ENCODE data around the gene CCDC141.
"Not testable (repeated sequence)": the region's sequence is repeated elsewhere in the genome, so short reads cannot be mapped to it uniquely, and the experiment has no call there.

CCDC141 gene

GRCh38 chr2:179049546-179050311 is at the start of gene CCDC141:
Gene CCDC141, minus strand, starts transcription at chr2:179050137. Its CDS starts 196 bp downstream, at chr2:179049941.
- no peak for DNase-seq

GRCh38 chr2:179098080-179098689 is 48.2 kb upstream of the CCDC141 start:
- DNase-seq: no peak

GRCh38 chr2:179097131-179097530 is 47.2 kb upstream of the CCDC141 start:
- DNase-seq: no peak

GRCh38 chr2:179096090-179096489 is 46.2 kb upstream of the CCDC141 start:
- no peak for DNase-seq

- DNase-seq: not testable (repeated sequence)
These were observed 43.0 kb upstream of the CCDC141 start for GRCh38 chr2:179092912-179093311.

- DNase-seq: no peak
These were observed 32.8 kb upstream of the CCDC141 start for GRCh38 chr2:179082697-179083096.

- no peak for DNase-seq
These were observed 32.0 kb upstream of the CCDC141 start for GRCh38 chr2:179081954-179082353.

GRCh38 chr2:179072527-179072926 is 22.6 kb upstream of the CCDC141 start:
- DNase-seq: no peak

GRCh38 chr2:179071810-179072355 is 21.9 kb upstream of the CCDC141 start:
- DNase-seq: no peak

- DNase-seq: no peak
These were observed 21.0 kb upstream of the CCDC141 start for GRCh38 chr2:179070895-179071294.

- DNase-seq: no peak
These were observed 19.7 kb upstream of the CCDC141 start for GRCh38 chr2:179069685-179070084.

GRCh38 chr2:179068991-179069643 is 19.2 kb upstream of the CCDC141 start:
- no peak for DNase-seq

GRCh38 chr2:179059026-179059700 is 9.2 kb upstream of the CCDC141 start:
- no peak for DNase-seq

- DNase-seq: no peak
These were observed 7.8 kb upstream of the CCDC141 start for GRCh38 chr2:179057737-179058136.

- not testable (repeated sequence) for DNase-seq
These were observed 3.6 kb upstream of the CCDC141 start for GRCh38 chr2:179053568-179053967.

GRCh38 chr2:179051250-179051649 is 1.3 kb upstream of the CCDC141 start:
- DNase-seq: no peak

- no peak for DNase-seq
These were observed 818 bp upstream of the CCDC141 start for GRCh38 chr2:179050755-179051154.

- DNase-seq: no peak
These were observed 763 bp downstream of the CCDC141 start for GRCh38 chr2:179049203-179049545.

GRCh38 chr2:179048099-179048498 is 1.8 kb downstream of the CCDC141 start:
- DNase-seq: no peak

GRCh38 chr2:179045602-179046001 is 4.3 kb downstream of the CCDC141 start:
- not testable (repeated sequence) for DNase-seq

- no peak for DNase-seq
These were observed 5.4 kb downstream of the CCDC141 start for GRCh38 chr2:179044500-179044899.

- no peak for DNase-seq
These were observed 12.1 kb downstream of the CCDC141 start for GRCh38 chr2:179037807-179038206.
